ENCODE data around the gene PTPRD.

Gene PTPRD

GRCh38 chr9:10079284-10079964, 533.4 kb downstream of the PTPRD start:
- POLR2A ChIA-PET: no interaction called here
- CTCF ChIA-PET: interaction anchor here (1.5 kb wide), 1 partner anchor 19 kb away, joined by 3 read pairs; no protein-coding TSS in a partner anchor
- TF ChIP-seq, protein P1, sequence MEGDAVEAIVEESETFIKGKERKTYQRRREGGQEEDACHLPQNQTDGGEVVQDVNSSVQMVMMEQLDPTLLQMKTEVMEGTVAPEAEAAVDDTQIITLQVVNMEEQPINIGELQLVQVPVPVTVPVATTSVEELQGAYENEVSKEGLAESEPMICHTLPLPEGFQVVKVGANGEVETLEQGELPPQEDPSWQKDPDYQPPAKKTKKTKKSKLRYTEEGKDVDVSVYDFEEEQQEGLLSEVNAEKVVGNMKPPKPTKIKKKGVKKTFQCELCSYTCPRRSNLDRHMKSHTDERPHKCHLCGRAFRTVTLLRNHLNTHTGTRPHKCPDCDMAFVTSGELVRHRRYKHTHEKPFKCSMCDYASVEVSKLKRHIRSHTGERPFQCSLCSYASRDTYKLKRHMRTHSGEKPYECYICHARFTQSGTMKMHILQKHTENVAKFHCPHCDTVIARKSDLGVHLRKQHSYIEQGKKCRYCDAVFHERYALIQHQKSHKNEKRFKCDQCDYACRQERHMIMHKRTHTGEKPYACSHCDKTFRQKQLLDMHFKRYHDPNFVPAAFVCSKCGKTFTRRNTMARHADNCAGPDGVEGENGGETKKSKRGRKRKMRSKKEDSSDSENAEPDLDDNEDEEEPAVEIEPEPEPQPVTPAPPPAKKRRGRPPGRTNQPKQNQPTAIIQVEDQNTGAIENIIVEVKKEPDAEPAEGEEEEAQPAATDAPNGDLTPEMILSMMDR (IDR thresholded peaks at IDR 0.05; ENCODE audit: control extremely low read depth, extremely low read depth, low read depth, missing control alignments): no peak
- no peak for DNase-seq (ENCODE audit: extremely low spot score)

GRCh38 chr9:10071579-10071978, 541.2 kb downstream of the PTPRD start:
- ChIA-PET POLR2A (no interaction called here), CTCF (interaction anchor here (1.5 kb wide), 1 partner anchor 33 kb away, joined by 3 read pairs; no protein-coding TSS in a partner anchor)
- TF ChIP-seq, protein P1 (IDR thresholded peaks at IDR 0.05; ENCODE audit: control extremely low read depth, extremely low read depth, low read depth, missing control alignments): no peak
- DNase-seq (ENCODE audit: extremely low spot score): no peak

DNA sequence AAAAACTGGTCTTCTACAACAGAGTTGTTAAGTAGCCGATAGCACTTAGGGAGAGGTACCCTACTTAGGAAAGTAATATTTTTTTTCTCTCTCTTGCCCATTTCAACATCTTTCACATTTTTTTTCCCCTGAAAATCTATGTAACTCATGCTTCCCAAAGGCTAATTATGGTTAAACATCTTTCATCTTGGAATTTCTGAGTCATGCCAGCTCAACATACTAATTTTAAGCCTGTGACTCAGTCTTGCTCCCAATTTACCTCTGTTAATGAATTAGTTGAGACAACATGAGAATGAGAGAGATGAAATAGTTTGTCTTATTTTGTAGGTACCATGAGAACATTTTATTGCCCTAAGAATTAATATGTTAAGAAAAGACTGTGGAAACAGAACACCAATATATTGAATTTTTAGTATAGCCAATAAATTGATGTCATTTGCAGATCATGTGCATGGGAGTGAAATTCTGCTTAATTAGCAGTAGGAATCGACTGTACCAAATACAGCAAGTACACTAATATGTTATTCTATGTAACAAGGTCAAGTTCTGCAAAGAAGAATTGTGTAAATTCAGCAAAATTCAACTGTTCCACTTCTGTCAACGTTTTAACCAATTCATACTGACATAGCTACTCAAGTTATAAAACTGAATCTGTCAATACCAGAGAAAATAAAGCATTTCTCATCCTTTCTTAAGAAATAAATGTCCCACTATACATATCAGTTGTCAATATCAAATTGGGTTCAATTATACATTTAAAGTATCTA, 550.0 kb downstream of the PTPRD start:
- TF ChIP-seq, protein P1 (IDR thresholded peaks at IDR 0.05; ENCODE audit: control extremely low read depth, extremely low read depth, low read depth, missing control alignments): no peak
- DNase-seq (ENCODE audit: extremely low spot score): no peak
- ChIA-PET POLR2A (no interaction called here), CTCF (interaction anchor here (1.0 to 1.9 kb wide), 6 partner anchors 10 to 206 kb away, joined by 3 to 5 read pairs (median 3); no protein-coding TSS in a partner anchor)

DNA sequence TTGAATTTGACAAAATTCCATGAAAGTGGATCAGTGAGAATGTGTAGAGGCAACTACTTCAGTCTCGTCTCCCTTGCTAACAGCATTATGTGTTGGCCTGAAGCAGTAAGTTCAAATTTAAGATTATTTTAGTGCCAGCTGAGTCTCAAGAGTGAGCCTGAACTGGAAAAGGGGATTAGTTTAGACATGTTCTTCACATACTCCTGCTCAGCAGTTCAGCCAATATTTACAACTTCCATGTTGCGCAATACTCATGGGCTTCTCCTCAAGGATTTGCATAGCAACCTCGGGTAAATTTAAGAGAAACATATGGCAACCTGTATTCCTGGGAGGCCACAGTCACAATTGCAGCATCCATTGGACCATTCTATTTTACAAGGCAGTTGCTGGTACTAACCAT, 553.8 kb downstream of the PTPRD start:
- no peak for DNase-seq (ENCODE audit: extremely low spot score)
- TF ChIP-seq, protein P1 (IDR thresholded peaks at IDR 0.05; ENCODE audit: control extremely low read depth, extremely low read depth, low read depth, missing control alignments): no peak
- POLR2A ChIA-PET: no interaction called here
- CTCF ChIA-PET: interaction anchor here (0.8 to 1.5 kb wide), 3 partner anchors 16 to 33 kb away, joined by 3 to 6 read pairs (median 4); no protein-coding TSS in a partner anchor

- ChIA-PET POLR2A (no interaction called here), CTCF (no interaction called here)
- TF ChIP-seq, protein P1 (IDR thresholded peaks at IDR 0.05; ENCODE audit: control extremely low read depth, extremely low read depth, low read depth, missing control alignments): no peak
- no peak for DNase-seq (ENCODE audit: extremely low spot score)
Measured at GRCh38 chr9:10055886-10056395, 556.9 kb downstream of the PTPRD start.

DNA sequence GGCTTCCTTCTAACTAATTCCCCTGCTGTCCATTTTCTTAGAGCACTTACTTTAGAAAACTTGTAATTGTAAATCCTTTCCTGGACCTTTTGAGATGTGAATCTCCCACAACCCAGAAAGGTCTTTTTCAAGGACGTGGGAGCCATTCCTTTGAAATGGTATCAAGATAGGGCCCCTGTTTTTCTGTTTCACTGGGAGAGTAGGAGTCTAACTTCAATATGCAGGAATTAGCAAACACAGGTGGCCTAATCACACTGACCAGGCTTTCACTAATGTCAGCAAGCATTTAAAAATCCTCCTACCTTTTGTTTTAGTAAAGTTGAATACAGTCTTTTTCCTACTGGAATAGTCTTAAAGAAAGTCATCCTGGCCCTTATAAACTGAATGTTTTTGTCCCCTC, 558.3 kb downstream of the PTPRD start:
- DNase-seq (ENCODE audit: extremely low spot score): no peak
- ChIA-PET POLR2A (no interaction called here), CTCF (no interaction called here)
- TF ChIP-seq, protein P1 (IDR thresholded peaks at IDR 0.05; ENCODE audit: control extremely low read depth, extremely low read depth, low read depth, missing control alignments): no peak
